Skeletal muscle tissue (tissue), 4 donors: ENCODE measurements around the gene ZMYM4. TPM values are rescaled to one million over a fixed set of nuclear protein-coding genes. Genes with fewer than 3 reads are reported as not detected.

Experiments
- H3K27ac ChIP-seq: one replicate; pipeline ENCODE4 v1.7.0; 2013; ENCODE audit warnings: mild to moderate bottlenecking, low read depth, low read length, inconsistent platforms
- H3K27me3 ChIP-seq, 3 donors: one replicate each; pipeline ENCODE4 v1.7.0; 2013; ENCODE audit warnings: low read length in 3 of 3; ENCODE audit not compliant: control insufficient read depth in 3 of 3, insufficient read depth in 3 of 3
- H3K36me3 ChIP-seq, 3 donors: one replicate each; pipeline ENCODE4 v1.7.0; 2013; ENCODE audit warnings: low read length in 3 of 3; ENCODE audit not compliant: control insufficient read depth in 3 of 3, insufficient read depth in 3 of 3
- H3K4me1 ChIP-seq, 3 donors: one replicate each; pipeline ENCODE4 v1.7.0; 2013; ENCODE audit warnings: low read length in 3 of 3, mild to moderate bottlenecking in 3 of 3; ENCODE audit not compliant: control insufficient read depth in 3 of 3, insufficient read depth in 3 of 3
- H3K4me3 ChIP-seq, 3 donors: one replicate each; pipeline ENCODE4 v1.7.0; 2013; ENCODE audit warnings: low read length in 3 of 3
- H3K9ac ChIP-seq, 3 donors: one replicate each; pipeline ENCODE4 v1.7.0; 2013; ENCODE audit warnings: low read length in 3 of 3, mild to moderate bottlenecking in 3 of 3, moderate library complexity in 2 of 3, low read depth in 1 of 3
- H3K9me3 ChIP-seq, 3 donors: one replicate each; pipeline ENCODE4 v1.7.0; 2013; ENCODE audit warnings: low read length in 3 of 3; ENCODE audit not compliant: control insufficient read depth in 3 of 3
- total RNA-seq: library from RNA; depleted of rRNA; stranded (reverse); fragments of >200 nt; gene quantifications from one replicate; pipeline ENCODE4 v1.2.3, GENCODE V29; 2014
- donor health status: Osteomylitis.

The ZMYM4 gene
- total RNA-seq, 1 donor from 2014 or later = 53.2 TPM

DNA sequence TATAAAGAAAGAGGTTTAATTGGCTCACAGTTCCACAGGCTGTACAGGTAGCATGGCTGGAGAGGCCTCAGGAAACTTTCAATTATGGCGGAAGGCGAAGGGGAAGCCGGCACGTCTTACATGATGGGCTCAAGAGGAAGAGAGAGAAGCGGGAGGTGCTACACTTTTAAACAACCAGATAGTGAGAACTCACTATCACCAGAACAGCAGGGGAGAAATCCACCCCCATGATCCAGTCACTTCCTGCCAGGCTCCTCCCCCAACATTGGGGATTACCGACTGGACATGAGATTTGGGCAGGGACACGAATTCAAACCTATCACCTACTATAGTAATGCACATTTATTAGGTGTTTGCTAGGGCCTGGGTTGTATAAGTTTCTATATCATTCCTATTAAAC lies 117.8 kb downstream of the ZMYM4 start:
- Histone ChIP-seq H3K4me1 (no peaks in the 10 kb centered on the region), H3K27me3 (no peaks in the 10 kb centered on the region), H3K4me3 (no peak overlapping the region), H3K9ac (no peak overlapping the region), H3K9me3 (no peaks in the 10 kb centered on the region), H3K27ac (no peak overlapping the region), H3K36me3 (peaks cover 8 to 23% (median 19%) of the 10 kb centered on the region in 3 donors)

DNA sequence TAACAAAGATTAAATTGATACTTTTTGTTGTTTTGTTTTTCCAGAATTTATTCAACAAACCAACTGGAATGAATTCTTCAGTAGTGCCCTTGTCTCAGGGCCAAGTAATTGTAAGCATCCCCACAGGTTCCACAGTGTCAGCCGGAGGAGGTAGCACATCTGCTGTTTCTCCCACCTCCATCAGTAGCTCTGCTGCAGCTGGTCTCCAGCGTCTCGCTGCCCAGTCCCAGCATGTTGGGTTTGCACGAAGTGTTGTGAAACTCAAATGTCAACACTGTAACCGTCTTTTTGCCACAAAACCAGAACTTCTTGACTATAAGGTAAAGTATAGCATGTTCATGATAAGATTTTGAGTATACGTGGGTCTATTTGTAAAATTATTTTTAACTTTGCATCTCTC lies 118.5 kb downstream of the ZMYM4 start:
- Histone ChIP-seq H3K36me3 (peaks cover 8 to 23% (median 19%) of the 10 kb centered on the region in 3 donors), H3K9me3 (no peaks in the 10 kb centered on the region), H3K4me1 (no peaks in the 10 kb centered on the region), H3K27ac (no peak overlapping the region), H3K9ac (no peak overlapping the region), H3K27me3 (no peaks in the 10 kb centered on the region), H3K4me3 (no peak overlapping the region)

DNA sequence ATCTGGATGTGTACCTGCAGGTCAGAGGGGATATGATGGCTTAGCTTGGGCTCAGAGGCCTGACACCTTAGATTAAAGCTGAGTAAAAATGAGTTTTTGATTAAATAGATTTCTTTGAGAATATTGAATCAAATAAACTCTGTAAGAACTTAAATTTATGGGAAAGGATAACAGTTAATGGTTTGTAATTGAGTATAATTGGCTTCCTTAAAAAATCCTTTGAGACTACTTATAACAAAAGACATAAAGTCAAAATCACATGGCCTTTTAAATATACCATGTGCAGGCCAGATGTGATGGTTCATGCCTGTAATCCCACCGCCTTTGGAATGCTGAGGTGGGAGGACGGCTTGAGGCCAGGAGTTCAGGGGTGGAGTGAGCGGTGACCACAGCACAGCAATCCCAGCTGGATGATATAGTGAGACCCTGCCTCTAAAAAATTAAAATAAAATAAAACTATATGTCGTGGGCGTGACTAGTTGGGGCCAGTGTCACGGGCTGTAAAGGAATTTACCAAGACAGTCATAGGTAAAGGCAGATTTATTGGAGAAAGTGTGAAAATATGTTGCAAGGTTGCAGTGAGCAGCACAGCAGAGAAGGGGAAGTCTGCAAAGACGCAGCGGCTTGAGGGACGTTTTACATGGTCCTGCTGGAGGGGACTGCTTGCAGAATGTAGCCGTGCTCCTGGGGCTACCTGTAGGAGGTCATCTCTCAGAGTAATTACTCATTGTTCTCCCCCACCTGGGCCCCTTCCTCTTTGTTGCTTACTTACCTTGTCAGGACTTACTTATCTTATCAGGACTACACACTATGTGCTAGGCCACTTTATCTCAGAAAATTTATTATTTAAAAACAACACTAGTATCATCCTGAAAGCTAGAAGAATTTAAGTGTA lies 122.3 kb downstream of the ZMYM4 start:
- Histone ChIP-seq H3K9me3 (no peaks in the 10 kb centered on the region), H3K4me3 (no peak overlapping the region), H3K27me3 (no peaks in the 10 kb centered on the region), H3K36me3 (peaks cover 16 to 40% (median 36%) of the 10 kb centered on the region in 3 donors), H3K27ac (no peak overlapping the region), H3K4me1 (no peaks in the 10 kb centered on the region), H3K9ac (no peak overlapping the region)

DNA sequence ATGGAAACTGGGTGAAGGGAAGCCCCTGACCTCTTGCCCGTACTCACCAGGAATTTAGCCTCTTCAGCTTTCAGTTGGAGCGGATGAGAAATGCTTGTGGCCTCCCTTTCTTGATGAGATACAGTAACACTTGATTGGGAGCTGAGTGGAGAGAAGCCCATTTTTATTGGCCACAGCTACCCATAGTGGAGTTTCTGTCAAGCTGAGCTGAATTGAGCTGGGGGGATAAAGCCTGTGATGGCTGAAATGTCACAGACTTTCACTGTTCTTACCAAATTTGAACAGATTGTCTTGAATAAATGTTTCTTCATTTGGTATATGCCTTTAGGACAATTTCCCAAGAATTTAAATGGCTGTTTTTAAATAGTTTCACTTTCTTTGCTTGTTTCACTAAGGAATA lies 125.9 kb downstream of the ZMYM4 start:
- no peaks in the 10 kb centered on the region for H3K9me3 ChIP-seq
- H3K4me3 ChIP-seq = no peak overlapping the region
- H3K9ac ChIP-seq = no peak overlapping the region
- no peaks in the 10 kb centered on the region for H3K4me1 ChIP-seq
- no peak overlapping the region for H3K27ac ChIP-seq
- no peaks in the 10 kb centered on the region for H3K27me3 ChIP-seq
- peaks cover 28 to 55% (median 46%) of the 10 kb centered on the region in 3 donors for H3K36me3 ChIP-seq

DNA sequence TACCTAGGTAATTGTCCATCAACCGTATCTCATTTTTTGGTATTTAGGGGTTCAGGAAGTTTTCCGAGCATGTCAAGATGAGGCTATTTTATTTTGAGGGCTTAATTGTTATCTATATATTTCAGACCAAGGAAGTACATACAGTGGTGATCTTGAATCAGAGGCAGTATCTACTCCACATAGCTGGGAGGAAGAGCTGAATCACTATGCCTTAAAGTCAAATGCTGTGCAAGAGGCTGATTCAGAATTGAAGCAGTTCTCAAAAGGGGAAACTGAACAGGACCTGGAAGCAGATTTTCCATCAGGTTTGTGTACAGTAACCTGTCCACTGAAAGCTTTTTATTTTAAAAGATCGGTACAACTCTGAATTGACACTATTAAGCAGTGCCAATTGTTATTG lies 130.2 kb downstream of the ZMYM4 start:
- H3K36me3 ChIP-seq = peaks cover 29 to 52% (median 50%) of the 10 kb centered on the region in 3 donors
- no peaks in the 10 kb centered on the region for H3K27me3 ChIP-seq
- H3K4me1 ChIP-seq = no peaks in the 10 kb centered on the region
- H3K9me3 ChIP-seq = no peaks in the 10 kb centered on the region
- H3K27ac ChIP-seq = no peak overlapping the region
- no peak overlapping the region for H3K9ac ChIP-seq
- no peak overlapping the region for H3K4me3 ChIP-seq

DNA sequence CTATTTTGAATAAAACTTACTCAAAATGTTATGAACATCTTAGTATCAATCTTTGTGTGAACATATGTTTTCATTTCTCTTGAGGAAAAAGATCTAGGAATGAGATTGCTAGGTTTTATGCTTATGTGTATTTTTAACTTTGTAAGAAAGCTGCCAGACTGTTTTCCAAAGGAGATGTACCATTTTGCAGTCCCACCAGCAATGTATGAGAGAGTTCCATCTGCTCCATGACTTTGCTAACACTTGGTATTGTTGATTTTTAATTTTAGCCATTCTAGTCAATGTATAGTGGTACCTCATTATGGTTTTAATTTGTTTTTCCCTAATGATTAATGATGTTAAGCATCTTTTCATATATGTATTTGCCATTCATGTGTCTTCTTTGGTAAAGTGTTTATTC lies 132.5 kb downstream of the ZMYM4 start:
- H3K27ac ChIP-seq = no peak overlapping the region
- H3K9me3 ChIP-seq = no peaks in the 10 kb centered on the region
- H3K4me1 ChIP-seq = no peaks in the 10 kb centered on the region
- peaks cover 29 to 49% (median 38%) of the 10 kb centered on the region in 3 donors for H3K36me3 ChIP-seq
- no peaks in the 10 kb centered on the region for H3K27me3 ChIP-seq
- no peak overlapping the region for H3K4me3 ChIP-seq
- no peak overlapping the region for H3K9ac ChIP-seq

DNA sequence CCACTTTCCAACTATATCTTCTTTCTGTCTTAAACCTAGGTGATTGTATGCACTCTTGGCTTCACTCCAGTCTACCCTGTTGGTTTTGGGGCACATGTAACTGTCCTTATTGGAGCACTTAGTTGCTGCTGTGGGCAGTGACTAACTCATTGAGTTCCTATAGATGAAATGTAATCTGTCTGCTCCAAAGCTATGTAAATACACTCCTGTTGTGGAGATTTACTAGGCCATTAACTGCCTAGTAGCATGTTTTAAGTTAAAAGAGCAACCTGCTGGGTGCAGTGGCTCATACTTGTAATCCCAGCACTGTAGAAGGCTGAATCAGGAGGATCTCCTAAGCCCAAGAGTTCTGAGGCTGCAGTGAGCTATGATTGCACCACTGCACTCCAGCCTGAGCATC lies 137.6 kb downstream of the ZMYM4 start:
- no peak overlapping the region for H3K9ac ChIP-seq
- no peaks in the 10 kb centered on the region for H3K4me1 ChIP-seq
- no peaks in the 10 kb centered on the region for H3K27me3 ChIP-seq
- H3K36me3 ChIP-seq = peaks cover 19 to 36% (median 34%) of the 10 kb centered on the region in 3 donors
- no peaks in the 10 kb centered on the region for H3K9me3 ChIP-seq
- no peak overlapping the region for H3K27ac ChIP-seq
- no peak overlapping the region for H3K4me3 ChIP-seq

DNA sequence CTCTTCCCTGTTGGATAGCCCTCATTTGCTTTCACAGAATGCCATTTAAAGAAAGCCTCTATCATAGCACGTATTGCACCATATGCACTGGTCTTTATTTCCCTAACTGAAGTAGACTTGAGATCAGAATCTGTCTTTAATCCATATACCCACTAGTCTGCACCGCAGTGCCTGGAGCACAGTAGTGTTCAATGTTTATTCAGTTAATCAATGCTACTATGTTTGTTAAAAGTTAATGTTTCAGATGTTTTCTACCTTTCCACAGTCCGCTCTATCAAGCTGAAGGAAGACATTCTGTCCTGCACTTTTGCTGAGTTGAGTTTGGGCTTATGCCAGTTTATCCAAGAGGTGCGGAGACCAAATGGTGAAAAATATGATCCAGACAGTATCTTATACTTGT lies 139.2 kb downstream of the ZMYM4 start:
- Histone ChIP-seq H3K4me3 (no peak overlapping the region), H3K27me3 (no peaks in the 10 kb centered on the region), H3K4me1 (no peaks in the 10 kb centered on the region), H3K36me3 (peaks cover 19 to 35% (median 31%) of the 10 kb centered on the region in 3 donors), H3K9me3 (no peaks in the 10 kb centered on the region), H3K27ac (no peak overlapping the region), H3K9ac (no peak overlapping the region)

DNA sequence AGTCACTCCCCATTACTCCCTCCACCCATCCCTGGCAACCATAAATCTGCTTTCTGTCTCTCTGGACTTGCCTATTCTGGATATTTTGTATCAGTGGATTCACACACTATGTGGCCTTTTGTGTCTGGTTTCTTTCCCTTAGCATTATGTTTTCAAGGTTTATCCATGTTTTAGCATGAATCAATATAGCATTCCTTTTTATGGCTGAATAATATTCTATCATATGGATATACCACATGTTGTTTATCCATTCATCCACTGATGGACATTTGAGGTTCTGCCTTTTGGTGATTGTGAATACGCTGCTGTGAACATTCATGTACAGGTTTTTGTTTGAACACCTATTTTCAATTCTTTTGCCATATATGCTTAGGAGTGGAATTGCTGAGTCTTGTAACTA lies 140.4 kb downstream of the ZMYM4 start:
- no peak overlapping the region for H3K4me3 ChIP-seq
- no peaks in the 10 kb centered on the region for H3K27me3 ChIP-seq
- H3K9me3 ChIP-seq = no peaks in the 10 kb centered on the region
- peaks cover 13 to 33% (median 31%) of the 10 kb centered on the region in 3 donors for H3K36me3 ChIP-seq
- no peak overlapping the region for H3K9ac ChIP-seq
- no peaks in the 10 kb centered on the region for H3K4me1 ChIP-seq
- no peak overlapping the region for H3K27ac ChIP-seq

DNA sequence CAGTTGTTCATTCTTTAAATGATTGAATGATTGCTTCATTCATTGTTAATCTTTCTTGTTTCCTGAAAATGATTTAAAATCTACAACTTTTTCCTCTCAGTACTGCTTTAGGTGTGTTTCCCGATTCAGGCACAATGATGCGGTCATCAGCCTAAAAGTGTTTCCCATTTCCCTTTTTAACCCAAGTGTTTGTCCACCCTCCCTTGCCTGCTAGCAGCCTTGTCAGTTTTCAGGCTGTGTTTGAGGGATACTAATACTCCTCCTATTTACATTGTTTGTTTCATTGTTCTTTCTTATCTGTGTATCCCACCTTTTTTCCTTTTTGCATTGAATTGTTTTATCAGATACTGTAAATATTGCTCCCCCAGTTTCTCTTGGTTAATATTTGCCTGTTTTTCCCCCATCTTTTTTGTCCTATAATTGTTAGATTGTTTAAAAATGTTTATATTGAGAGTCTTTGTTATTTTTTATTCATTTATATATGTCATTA lies 157.6 kb downstream of the ZMYM4 start:
- no peaks in the 10 kb centered on the region for H3K27me3 ChIP-seq
- H3K36me3 ChIP-seq = peaks cover 1 to 7% (median 6%) of the 10 kb centered on the region in 3 donors
- H3K9me3 ChIP-seq = no peaks in the 10 kb centered on the region
- H3K9ac ChIP-seq = no peak overlapping the region
- H3K27ac ChIP-seq = no peak overlapping the region
- no peak overlapping the region for H3K4me3 ChIP-seq
- no peaks in the 10 kb centered on the region for H3K4me1 ChIP-seq
